Activated B cell treated with CpG ODN at 0.5 μM for 24 hours (primary cell): Measurements from ENCODE around the gene STX1A. TPM values are rescaled to one million over a fixed set of nuclear protein-coding genes. Genes with fewer than 3 reads are reported as not detected.
A peak's percentile ranks its signal among the peaks of the same experiment; 100 is the strongest.

Source experiments
- ATAC-seq: fragments of 200-7000 bp; cut with Tn5 transposase; one replicate; pipeline ENCODE4 v1.10.0; 2021; ENCODE audit warnings: low read depth, mild to moderate bottlenecking, moderate library complexity
- CTCF ChIA-PET: fragments of 350-600 bp; sonication (Branson Sonifier 250); formaldehyde crosslinking; loops from one replicate; lab custom pipeline; 2021; ENCODE audit warnings: antibody characterized with exemption; lab: Charles Lee
- POLR2A ChIA-PET: fragments of 350-600 bp; sonication (Branson Sonifier 250); formaldehyde crosslinking; loops from one replicate; lab custom pipeline; 2021; ENCODE audit warnings: antibody characterized with exemption; lab: Charles Lee
- DNase-seq: peaks from one replicate; pipeline ENCODE4 v3.0.0; 2022
- H3K27ac Mint-ChIP-seq: one replicate; pipeline ENCODE4 v1.8.0; 2020; ENCODE audit warnings: mixed read lengths
- H3K27me3 Mint-ChIP-seq: one replicate; pipeline ENCODE4 v1.8.0; 2021; ENCODE audit warnings: mixed read lengths
- H3K36me3 Mint-ChIP-seq: one replicate; pipeline ENCODE4 v1.8.0; 2021; ENCODE audit warnings: low read depth, mixed read lengths
- H3K4me1 Mint-ChIP-seq: one replicate; pipeline ENCODE4 v1.8.0; 2021; ENCODE audit warnings: mixed read lengths
- H3K4me3 Mint-ChIP-seq: one replicate; pipeline ENCODE4 v1.8.0; 2020; ENCODE audit warnings: mild to moderate bottlenecking, mixed read lengths
- H3K9me3 Mint-ChIP-seq: one replicate; pipeline ENCODE4 v1.8.0; 2020; ENCODE audit warnings: mixed read lengths
- CTCF ChIP-seq: fragments of 200-600 bp; IDR thresholded peaks from one replicate; pipeline ENCODE4 v1.8.0; 2022; ENCODE audit warnings: antibody characterized with exemption, mild to moderate bottlenecking
- intact Hi-C: fragments of 100-400 bp; cut with micrococcal nuclease; formaldehyde crosslinking; loops from one replicate; pipeline ENCODE4 v1.15.1; 2024
- total RNA-seq: library from RNA; stranded (reverse); gene quantifications from 2 replicates; pipeline ENCODE4 v1.2.3, GENCODE V29; 2022

Gene STX1A
- total RNA-seq, 1 donor from 2014 or later: 1.8 TPM

DNA sequence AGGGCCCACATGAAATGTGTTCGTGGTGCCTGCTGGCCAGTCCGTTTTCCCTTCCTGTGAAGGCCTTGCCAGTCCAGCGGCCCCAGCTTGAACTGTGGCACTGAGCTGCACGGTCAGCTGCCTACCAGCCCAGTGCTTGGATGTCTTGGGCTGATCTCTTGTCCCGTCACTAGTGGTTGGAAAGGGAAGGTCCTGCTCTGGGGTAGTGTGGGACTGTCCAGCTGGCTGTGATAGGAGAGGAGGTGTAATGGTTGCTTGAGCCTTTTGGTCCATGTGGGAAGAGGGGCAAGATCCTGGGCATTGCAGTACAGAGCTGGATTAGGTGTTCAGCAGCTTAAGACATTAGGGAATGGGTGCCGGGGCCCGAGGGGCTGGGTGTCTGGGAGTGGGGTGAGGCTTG, 21.1 kb downstream of the STX1A start:
- peaks cover 60% of the 10 kb centered on the region for H3K36me3 Mint-ChIP-seq
- no peaks in the 10 kb centered on the region for H3K9me3 Mint-ChIP-seq
- CTCF ChIA-PET: interaction anchor here (1.0 kb wide), 1 partner anchor 8 kb away, joined by 3 read pairs; no protein-coding TSS in a partner anchor
- POLR2A ChIA-PET: no interaction called here
- H3K4me3 Mint-ChIP-seq: no peak overlapping the region
- intact Hi-C loops: no loop called here
- peaks cover 8% of the 10 kb centered on the region for H3K27me3 Mint-ChIP-seq
- TF ChIP-seq CTCF: no peak
- H3K4me1 Mint-ChIP-seq: peaks cover 5% of the 10 kb centered on the region
- H3K27ac Mint-ChIP-seq: no peak overlapping the region
- DNase-seq (no peak), ATAC-seq (no peak)

- Mint-ChIP-seq H3K36me3 (peaks cover 79% of the 10 kb centered on the region), H3K27ac (no peak overlapping the region), H3K4me3 (no peak overlapping the region), H3K4me1 (peaks cover 2% of the 10 kb centered on the region), H3K27me3 (no peaks in the 10 kb centered on the region), H3K9me3 (no peaks in the 10 kb centered on the region)
- no peak for ATAC-seq
- no peak for DNase-seq
- CTCF ChIA-PET: no interaction called here
- intact Hi-C loops: no loop called here
- TF ChIP-seq CTCF: no peak
- POLR2A ChIA-PET: no interaction called here
Measured at GRCh38 chr7:73696372-73696771, 23.1 kb downstream of the STX1A start.

DNA sequence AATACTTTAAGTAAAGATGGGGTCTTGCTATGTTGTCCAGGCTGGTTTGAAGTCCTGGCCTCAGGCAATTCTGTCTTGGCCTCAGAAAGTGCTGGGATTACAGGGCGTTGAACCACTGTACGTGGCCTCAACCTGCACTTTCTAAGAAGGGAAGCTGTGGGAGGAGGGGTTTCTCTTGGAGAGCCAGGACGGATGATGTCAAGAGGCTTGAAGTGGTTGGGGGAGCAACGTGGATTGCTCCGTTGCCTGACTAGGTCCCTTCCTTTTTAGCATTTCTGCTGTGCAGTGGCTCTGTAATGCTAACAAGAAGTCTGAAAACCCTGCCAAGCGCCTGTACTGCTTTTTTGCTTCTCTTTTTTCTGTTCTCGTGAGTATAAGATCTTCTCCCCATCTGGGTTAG, 28.8 kb downstream of the STX1A start:
- Mint-ChIP-seq H3K9me3 (no peaks in the 10 kb centered on the region), H3K27me3 (no peaks in the 10 kb centered on the region), H3K36me3 (peaks cover 86% of the 10 kb centered on the region), H3K4me1 (peaks cover 14% of the 10 kb centered on the region), H3K27ac (no peak overlapping the region), H3K4me3 (no peak overlapping the region)
- ATAC-seq (no peak), DNase-seq (no peak)
- intact Hi-C loops: no loop called here
- ChIA-PET POLR2A (no interaction called here), CTCF (no interaction called here)
- TF ChIP-seq CTCF: no peak

GRCh38 chr7:73688288-73688687, 31.2 kb downstream of the STX1A start:
- TF ChIP-seq CTCF: no peak
- no peak overlapping the region for H3K4me3 Mint-ChIP-seq
- CTCF ChIA-PET: no interaction called here
- H3K27ac Mint-ChIP-seq: no peak overlapping the region
- DNase-seq: no peak
- peaks cover 19% of the 10 kb centered on the region for H3K4me1 Mint-ChIP-seq
- no peak for ATAC-seq
- H3K27me3 Mint-ChIP-seq: no peaks in the 10 kb centered on the region
- H3K36me3 Mint-ChIP-seq: peaks cover 70% of the 10 kb centered on the region
- intact Hi-C loops: no loop called here
- POLR2A ChIA-PET: no interaction called here
- H3K9me3 Mint-ChIP-seq: no peaks in the 10 kb centered on the region

- Mint-ChIP-seq H3K27ac (no peak overlapping the region), H3K4me3 (peak overlapping the region; percentile 71), H3K36me3 (peaks cover 50% of the 10 kb centered on the region), H3K9me3 (no peaks in the 10 kb centered on the region), H3K4me1 (peaks cover 38% of the 10 kb centered on the region), H3K27me3 (no peaks in the 10 kb centered on the region)
- CTCF ChIA-PET: no interaction called here
- intact Hi-C loops: no loop called here
- POLR2A ChIA-PET: no interaction called here
- no peak for DNase-seq
- no peak for TF ChIP-seq CTCF
- no peak for ATAC-seq
Measured at GRCh38 chr7:73685311-73685710, 34.2 kb downstream of the STX1A start.
